Muscle layer of colon (tissue), 2 donors: ENCODE measurements around the gene METRNL.
"Not testable (repeated sequence)": the region's sequence is repeated elsewhere in the genome, so short reads cannot be mapped to it uniquely, and the experiment has no call there.

ENCODE experiments used
- H3K27ac ChIP-seq: one replicate; pipeline ENCODE4 v1.7.0; 2013; ENCODE audit warnings: low read depth, mild to moderate bottlenecking, low read length, moderate library complexity
- H3K27me3 ChIP-seq, 2 donors: one replicate each; pipeline ENCODE4 v1.7.0; 2013; ENCODE audit warnings: low read length in 2 of 2, mild to moderate bottlenecking in 2 of 2; ENCODE audit not compliant: insufficient read depth in 2 of 2, control insufficient read depth in 1 of 2
- H3K36me3 ChIP-seq: one replicate; pipeline ENCODE4 v1.7.0; 2013; ENCODE audit warnings: mild to moderate bottlenecking, low read length; ENCODE audit not compliant: insufficient read depth
- H3K4me1 ChIP-seq: one replicate; pipeline ENCODE4 v1.7.0; 2013; ENCODE audit warnings: mild to moderate bottlenecking, low read length; ENCODE audit not compliant: insufficient read depth
- H3K4me3 ChIP-seq, 2 donors: one replicate each; pipeline ENCODE4 v1.7.0; 2013; ENCODE audit warnings: low read length in 2 of 2, low read depth in 1 of 2, mild to moderate bottlenecking in 1 of 2, moderate library complexity in 1 of 2
- H3K9ac ChIP-seq: one replicate; pipeline ENCODE4 v1.7.0; 2013; ENCODE audit warnings: low read length
- H3K9me3 ChIP-seq: one replicate; pipeline ENCODE4 v1.7.0; 2013; ENCODE audit warnings: mild to moderate bottlenecking, low read length
- donor health status: abdominal sarcoma.
- donor health status: Adenocarcinoma of cecum.

Gene METRNL

GRCh38 chr17:83062011-83062817, 17.2 kb upstream of the METRNL start:
- no peak overlapping the region for H3K9ac ChIP-seq
- no peak overlapping the region for H3K4me3 ChIP-seq
- H3K27ac ChIP-seq, result no peak overlapping the region
- H3K4me1 ChIP-seq, result no peaks in the 10 kb centered on the region
- no peaks in the 10 kb centered on the region for H3K36me3 ChIP-seq
- H3K27me3 ChIP-seq, result no peaks in the 10 kb centered on the region
- H3K9me3 ChIP-seq, result no peaks in the 10 kb centered on the region

- Histone ChIP-seq H3K27ac (no peak overlapping the region), H3K27me3 (no peaks in the 10 kb centered on the region), H3K36me3 (no peaks in the 10 kb centered on the region), H3K9me3 (no peaks in the 10 kb centered on the region), H3K9ac (no peak overlapping the region), H3K4me3 (no peak overlapping the region), H3K4me1 (no peaks in the 10 kb centered on the region)
These were observed 16.4 kb upstream of the METRNL start for GRCh38 chr17:83062818-83063671.

- Histone ChIP-seq H3K36me3 (no peaks in the 10 kb centered on the region), H3K9ac (no peak overlapping the region), H3K27ac (no peak overlapping the region), H3K4me3 (no peak overlapping the region), H3K4me1 (no peaks in the 10 kb centered on the region), H3K27me3 (peaks cover 0 to 2% of the 10 kb centered on the region in 2 donors), H3K9me3 (no peaks in the 10 kb centered on the region)
These were observed 15.2 kb upstream of the METRNL start for GRCh38 chr17:83064021-83064731.

- H3K9me3 ChIP-seq, result no peaks in the 10 kb centered on the region
These were observed 14.4 kb upstream of the METRNL start for GRCh38 chr17:83064732-83065659.

GRCh38 chr17:83065660-83066542, 13.5 kb upstream of the METRNL start:
- Histone ChIP-seq H3K27ac (no peak overlapping the region), H3K9ac (no peak overlapping the region), H3K4me1 (no peaks in the 10 kb centered on the region)

More at GRCh38 chr17:83064732-83065659, 14.4 kb upstream of the METRNL start:
- no peak overlapping the region for H3K4me3 ChIP-seq
- no peaks in the 10 kb centered on the region for H3K4me1 ChIP-seq
- peaks cover 0 to 4% of the 10 kb centered on the region in 2 donors for H3K27me3 ChIP-seq
- H3K36me3 ChIP-seq, result no peaks in the 10 kb centered on the region
- H3K9ac ChIP-seq, result no peak overlapping the region
- H3K27ac ChIP-seq, result no peak overlapping the region

GRCh38 chr17:83066543-83066890, 12.9 kb upstream of the METRNL start:
- not testable (repeated sequence) for H3K9ac ChIP-seq, H3K36me3 ChIP-seq, H3K9me3 ChIP-seq, H3K27me3 ChIP-seq, H3K4me1 ChIP-seq, H3K27ac ChIP-seq, H3K4me3 ChIP-seq

More at GRCh38 chr17:83065660-83066542, 13.5 kb upstream of the METRNL start:
- Histone ChIP-seq H3K4me3 (no peak overlapping the region), H3K27me3 (peaks cover 0 to 4% of the 10 kb centered on the region in 2 donors), H3K9me3 (no peaks in the 10 kb centered on the region), H3K36me3 (no peaks in the 10 kb centered on the region)

- Histone ChIP-seq H3K27ac (no peak overlapping the region), H3K27me3 (peaks cover 0 to 4% of the 10 kb centered on the region in 2 donors), H3K36me3 (no peaks in the 10 kb centered on the region), H3K4me1 (no peaks in the 10 kb centered on the region), H3K9me3 (no peaks in the 10 kb centered on the region), H3K4me3 (no peak overlapping the region), H3K9ac (no peak overlapping the region)
These were observed 12.2 kb upstream of the METRNL start for GRCh38 chr17:83067071-83067717.

- no peak overlapping the region for H3K27ac ChIP-seq
- H3K9ac ChIP-seq, result no peak overlapping the region
- no peaks in the 10 kb centered on the region for H3K9me3 ChIP-seq
- H3K27me3 ChIP-seq, result peaks cover 0 to 4% of the 10 kb centered on the region in 2 donors
- H3K36me3 ChIP-seq, result no peaks in the 10 kb centered on the region
- no peaks in the 10 kb centered on the region for H3K4me1 ChIP-seq
- no peak overlapping the region for H3K4me3 ChIP-seq
These were observed 11.6 kb upstream of the METRNL start for GRCh38 chr17:83067718-83068261.

GRCh38 chr17:83068641-83069570, 10.5 kb upstream of the METRNL start:
- no peaks in the 10 kb centered on the region for H3K4me1 ChIP-seq
- no peaks in the 10 kb centered on the region for H3K9me3 ChIP-seq
- peaks cover 0 to 4% of the 10 kb centered on the region in 2 donors for H3K27me3 ChIP-seq
- H3K27ac ChIP-seq, result no peak overlapping the region
- H3K9ac ChIP-seq, result no peak overlapping the region
- H3K4me3 ChIP-seq, result no peak overlapping the region
- no peaks in the 10 kb centered on the region for H3K36me3 ChIP-seq
